Activated naive CD8-positive, alpha-beta T cell (primary cell): ENCODE measurements around the gene PDP2.
"Not testable (repeated sequence)": the region's sequence is repeated elsewhere in the genome, so short reads cannot be mapped to it uniquely, and the experiment has no call there.

Experiments used
- H3K27ac Mint-ChIP-seq: one replicate; pipeline ENCODE4 v1.8.0; 2021; ENCODE audit warnings: mixed read lengths
- H3K27me3 Mint-ChIP-seq: one replicate; pipeline ENCODE4 v1.8.0; 2021; ENCODE audit warnings: mixed read lengths
- H3K36me3 Mint-ChIP-seq: one replicate; pipeline ENCODE4 v1.8.0; 2021; ENCODE audit warnings: mixed read lengths
- H3K4me1 Mint-ChIP-seq: one replicate; pipeline ENCODE4 v1.8.0; 2021; ENCODE audit warnings: low read depth, mixed read lengths
- H3K4me3 Mint-ChIP-seq: one replicate; pipeline ENCODE4 v1.8.0; 2021; ENCODE audit warnings: mild to moderate bottlenecking, mixed read lengths
- H3K9me3 Mint-ChIP-seq: one replicate; pipeline ENCODE4 v1.8.0; 2021; ENCODE audit warnings: low read depth, mixed read lengths

PDP2 gene

GRCh38 chr16:66923866-66924265 is 43.6 kb downstream of the PDP2 start:
- Mint-ChIP-seq H3K9me3 (no peaks in the 10 kb centered on the region), H3K27me3 (peaks cover 12% of the 10 kb centered on the region), H3K4me1 (peaks cover 3% of the 10 kb centered on the region), H3K27ac (no peak overlapping the region), H3K4me3 (no peak overlapping the region), H3K36me3 (no peaks in the 10 kb centered on the region)

GRCh38 chr16:66924527-66925321 is 44.4 kb downstream of the PDP2 start:
- Mint-ChIP-seq H3K27ac (no peak overlapping the region), H3K4me1 (peaks cover 3% of the 10 kb centered on the region), H3K9me3 (no peaks in the 10 kb centered on the region), H3K4me3 (peak overlapping the region; percentile 38), H3K27me3 (peaks cover 9% of the 10 kb centered on the region), H3K36me3 (no peaks in the 10 kb centered on the region)

- Mint-ChIP-seq H3K4me3 (peak within 1 kb of the TSS; percentile 73), H3K27ac (no peak within 1 kb of the TSS)
These were observed 45.1 kb downstream of the PDP2 start, which contains the start of gene RRAD for GRCh38 chr16:66925322-66925840. Gene RRAD, minus strand, starts transcription at chr16:66925535. Its CDS starts 356 bp downstream, at chr16:66925179.

GRCh38 chr16:66926171-66926947 is 46.0 kb downstream of the PDP2 start:
- H3K36me3 Mint-ChIP-seq, result no peaks in the 10 kb centered on the region
- peaks cover 8% of the 10 kb centered on the region for H3K27me3 Mint-ChIP-seq
- H3K4me3 Mint-ChIP-seq, result peak overlapping the region; percentile 20
- H3K4me1 Mint-ChIP-seq, result peaks cover 3% of the 10 kb centered on the region
- H3K27ac Mint-ChIP-seq, result no peak overlapping the region
- no peaks in the 10 kb centered on the region for H3K9me3 Mint-ChIP-seq

More at GRCh38 chr16:66925322-66925840, 45.1 kb downstream of the PDP2 start, which contains the start of gene RRAD:
- H3K36me3 Mint-ChIP-seq, result no peaks in the 10 kb centered on the region
- peaks cover 3% of the 10 kb centered on the region for H3K4me1 Mint-ChIP-seq
- peaks cover 9% of the 10 kb centered on the region for H3K27me3 Mint-ChIP-seq
- H3K9me3 Mint-ChIP-seq, result no peaks in the 10 kb centered on the region

GRCh38 chr16:66926961-66927436 is 46.7 kb downstream of the PDP2 start:
- H3K27ac Mint-ChIP-seq, result no peak overlapping the region

GRCh38 chr16:66927918-66928649 is 47.8 kb downstream of the PDP2 start:
- Mint-ChIP-seq H3K9me3 (no peaks in the 10 kb centered on the region), H3K27ac (no peak overlapping the region), H3K4me3 (no peak overlapping the region), H3K27me3 (peaks cover 7% of the 10 kb centered on the region), H3K36me3 (no peaks in the 10 kb centered on the region), H3K4me1 (peaks cover 18% of the 10 kb centered on the region)

More at GRCh38 chr16:66926961-66927436, 46.7 kb downstream of the PDP2 start:
- H3K9me3 Mint-ChIP-seq, result no peaks in the 10 kb centered on the region
- H3K4me1 Mint-ChIP-seq, result peaks cover 8% of the 10 kb centered on the region
- H3K36me3 Mint-ChIP-seq, result no peaks in the 10 kb centered on the region
- no peak overlapping the region for H3K4me3 Mint-ChIP-seq
- peaks cover 7% of the 10 kb centered on the region for H3K27me3 Mint-ChIP-seq

- no peak overlapping the region for H3K27ac Mint-ChIP-seq
- no peak overlapping the region for H3K4me3 Mint-ChIP-seq
- H3K36me3 Mint-ChIP-seq, result peaks cover 3% of the 10 kb centered on the region
- no peaks in the 10 kb centered on the region for H3K9me3 Mint-ChIP-seq
- H3K27me3 Mint-ChIP-seq, result no peaks in the 10 kb centered on the region
- H3K4me1 Mint-ChIP-seq, result peaks cover 26% of the 10 kb centered on the region
These were observed 48.5 kb downstream of the PDP2 start for GRCh38 chr16:66928702-66929388.

GRCh38 chr16:66930189-66930588 is 49.9 kb downstream of the PDP2 start:
- H3K4me3 Mint-ChIP-seq, result no peak overlapping the region
- H3K4me1 Mint-ChIP-seq, result peaks cover 26% of the 10 kb centered on the region
- no peaks in the 10 kb centered on the region for H3K9me3 Mint-ChIP-seq
- H3K36me3 Mint-ChIP-seq, result peaks cover 3% of the 10 kb centered on the region
- H3K27ac Mint-ChIP-seq, result no peak overlapping the region
- no peaks in the 10 kb centered on the region for H3K27me3 Mint-ChIP-seq

GRCh38 chr16:66931665-66932064 is 51.4 kb downstream of the PDP2 start:
- no peaks in the 10 kb centered on the region for H3K9me3 Mint-ChIP-seq
- H3K4me1 Mint-ChIP-seq, result peaks cover 31% of the 10 kb centered on the region
- H3K27me3 Mint-ChIP-seq, result no peaks in the 10 kb centered on the region
- H3K27ac Mint-ChIP-seq, result peak overlapping the region; percentile 41
- H3K36me3 Mint-ChIP-seq, result peaks cover 3% of the 10 kb centered on the region
- peak overlapping the region; percentile 98 for H3K4me3 Mint-ChIP-seq

GRCh38 chr16:66932076-66932475 is 51.8 kb downstream of the PDP2 start:
- Mint-ChIP-seq H3K4me1 (peaks cover 34% of the 10 kb centered on the region), H3K9me3 (no peaks in the 10 kb centered on the region), H3K27ac (peak overlapping the region; percentile 66), H3K36me3 (peaks cover 3% of the 10 kb centered on the region), H3K4me3 (peak overlapping the region; percentile 98), H3K27me3 (no peaks in the 10 kb centered on the region)

- H3K9me3 Mint-ChIP-seq, result no peaks in the 10 kb centered on the region
- peaks cover 3% of the 10 kb centered on the region for H3K36me3 Mint-ChIP-seq
- H3K4me1 Mint-ChIP-seq, result peaks cover 45% of the 10 kb centered on the region
- H3K27me3 Mint-ChIP-seq, result no peaks in the 10 kb centered on the region
- peak overlapping the region; percentile 98 for H3K4me3 Mint-ChIP-seq
- H3K27ac Mint-ChIP-seq, result peak overlapping the region; percentile 96
These were observed 53.4 kb downstream of the PDP2 start for GRCh38 chr16:66933776-66934137.

GRCh38 chr16:66934138-66934838 is 54.0 kb downstream of the PDP2 start, which contains the start of gene CIAO2B:
Gene CIAO2B, minus strand, starts transcription at chr16:66934402. Its CDS starts 38 bp downstream, at chr16:66934364.
- H3K36me3 Mint-ChIP-seq, result peaks cover 3% of the 10 kb centered on the region
- no peaks in the 10 kb centered on the region for H3K9me3 Mint-ChIP-seq
- no peaks in the 10 kb centered on the region for H3K27me3 Mint-ChIP-seq
- H3K4me3 Mint-ChIP-seq, result peak within 1 kb of the TSS; percentile 98
- peaks cover 45% of the 10 kb centered on the region for H3K4me1 Mint-ChIP-seq
- peak within 1 kb of the TSS; percentile 96 for H3K27ac Mint-ChIP-seq

GRCh38 chr16:66934839-66935313 is 54.6 kb downstream of the PDP2 start:
- peak overlapping the region; percentile 98 for H3K4me3 Mint-ChIP-seq
- H3K27ac Mint-ChIP-seq, result peak overlapping the region; percentile 96
- not testable (repeated sequence) for H3K36me3 Mint-ChIP-seq, H3K27me3 Mint-ChIP-seq, H3K9me3 Mint-ChIP-seq
- peaks cover 45% of the 10 kb centered on the region for H3K4me1 Mint-ChIP-seq
